GM12872 (cell line): ENCODE results near the gene TMC4.

ENCODE experiments used
- CTCF ChIP-seq: IDR thresholded peaks from 3 replicates; pipeline ENCODE4 v1.5.1; 2011; ENCODE audit warnings: low read depth, mild to moderate bottlenecking, low read length, moderate library complexity; ENCODE audit not compliant: insufficient read depth

TMC4 gene

DNA sequence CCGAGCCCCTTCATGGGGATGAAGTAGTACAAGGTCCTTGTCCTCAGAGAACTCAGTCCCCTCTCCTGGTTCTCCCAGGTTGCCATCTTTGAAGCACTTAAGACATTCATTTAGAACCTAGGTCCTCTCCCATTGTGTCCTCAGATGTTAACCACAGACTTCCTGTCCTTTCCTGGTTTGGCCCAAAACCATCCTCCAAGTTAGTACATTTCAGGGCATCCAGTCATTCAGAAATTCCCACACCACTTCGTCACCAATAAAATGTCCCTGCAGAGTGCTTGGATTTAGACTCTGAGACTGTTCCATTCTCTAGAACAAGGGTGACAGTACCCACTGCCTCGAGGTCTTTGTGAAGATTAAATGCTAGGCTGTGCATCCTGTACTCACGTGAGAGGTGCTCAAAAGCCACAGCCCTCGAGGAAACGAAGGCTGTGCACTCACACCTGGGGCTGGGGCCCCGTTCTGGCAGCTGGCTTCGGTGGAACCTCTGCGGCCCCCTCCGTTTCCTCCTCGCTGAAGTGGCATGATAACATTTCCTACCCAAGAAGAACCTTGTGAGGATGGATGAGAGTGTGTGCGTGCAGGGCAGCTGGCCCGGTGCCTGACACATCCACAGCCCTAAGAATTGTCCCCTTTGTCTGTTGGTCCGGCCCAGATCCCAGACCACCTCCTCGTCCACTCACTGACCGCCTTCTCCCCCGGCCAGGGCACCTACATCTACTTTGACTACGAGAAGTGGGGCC lies 18.2 kb downstream of the TMC4 start:
- no peak for TF ChIP-seq CTCF

DNA sequence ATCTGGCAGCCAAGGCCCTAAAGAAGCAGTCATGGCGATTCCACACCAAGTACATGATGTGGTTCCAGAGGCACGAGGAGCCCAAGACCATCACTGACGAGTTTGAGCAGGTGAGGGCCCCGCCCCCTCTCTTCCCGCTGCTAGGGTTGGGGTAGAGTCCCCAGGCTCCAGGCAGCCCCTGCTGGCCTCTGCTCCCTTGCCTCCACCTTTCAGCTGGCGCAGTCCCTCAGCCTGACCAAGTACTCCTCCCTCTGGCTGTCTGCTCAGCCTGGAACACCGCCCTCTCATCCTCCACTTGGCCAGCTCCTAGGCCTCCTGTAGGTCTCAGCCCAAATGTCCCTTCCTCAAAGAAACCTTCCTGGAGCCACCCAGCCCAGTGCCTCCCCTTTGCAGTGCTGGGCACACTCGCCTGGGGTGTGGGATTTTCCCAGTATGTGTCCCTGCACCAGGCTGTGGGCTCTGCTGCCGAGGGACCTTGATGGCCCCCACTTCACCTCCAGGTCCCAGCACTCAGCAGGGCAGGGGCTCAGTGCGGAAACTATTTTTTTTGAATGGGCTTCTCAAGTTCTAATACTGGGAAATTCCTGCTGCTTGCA lies 19.1 kb downstream of the TMC4 start:
- TF ChIP-seq CTCF: no peak

DNA sequence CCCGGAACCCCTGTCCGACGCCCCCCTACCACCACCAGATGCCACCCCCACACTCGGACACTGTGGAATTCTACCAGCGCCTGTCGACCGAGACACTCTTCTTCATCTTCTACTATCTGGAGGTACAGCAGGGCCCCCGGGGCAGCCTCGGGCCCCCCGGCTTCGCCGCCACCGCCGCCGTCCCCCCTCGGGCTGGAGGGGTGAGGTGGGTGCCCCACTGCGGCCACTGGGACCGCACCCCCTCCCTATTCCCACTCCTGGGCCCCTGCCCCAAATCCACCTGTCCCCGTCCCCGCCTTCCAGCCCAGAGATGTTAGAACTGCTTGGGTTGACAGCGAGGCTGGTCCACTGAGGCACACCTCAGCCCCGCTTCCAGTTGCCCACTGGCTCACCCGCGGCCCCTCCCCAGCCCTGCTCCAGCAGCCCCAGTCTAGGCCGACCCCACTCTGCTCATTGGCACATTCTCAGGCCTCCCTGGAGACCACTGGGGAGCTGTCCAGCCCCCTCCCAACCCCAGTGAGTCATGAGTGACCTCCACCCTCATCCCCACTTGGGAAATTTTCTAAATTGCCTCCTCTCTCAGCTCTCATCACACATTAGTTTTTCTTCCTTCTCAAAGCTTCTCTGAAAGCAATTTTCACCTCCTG lies 20.0 kb downstream of the TMC4 start:
- TF ChIP-seq CTCF: no peak

- TF ChIP-seq CTCF: no peak
These were observed 20.7 kb downstream of the TMC4 start for GRCh38 chr19:54152267-54152666.

GRCh38 chr19:54151362-54152035 lies 21.5 kb downstream of the TMC4 start:
- TF ChIP-seq CTCF: no peak

DNA sequence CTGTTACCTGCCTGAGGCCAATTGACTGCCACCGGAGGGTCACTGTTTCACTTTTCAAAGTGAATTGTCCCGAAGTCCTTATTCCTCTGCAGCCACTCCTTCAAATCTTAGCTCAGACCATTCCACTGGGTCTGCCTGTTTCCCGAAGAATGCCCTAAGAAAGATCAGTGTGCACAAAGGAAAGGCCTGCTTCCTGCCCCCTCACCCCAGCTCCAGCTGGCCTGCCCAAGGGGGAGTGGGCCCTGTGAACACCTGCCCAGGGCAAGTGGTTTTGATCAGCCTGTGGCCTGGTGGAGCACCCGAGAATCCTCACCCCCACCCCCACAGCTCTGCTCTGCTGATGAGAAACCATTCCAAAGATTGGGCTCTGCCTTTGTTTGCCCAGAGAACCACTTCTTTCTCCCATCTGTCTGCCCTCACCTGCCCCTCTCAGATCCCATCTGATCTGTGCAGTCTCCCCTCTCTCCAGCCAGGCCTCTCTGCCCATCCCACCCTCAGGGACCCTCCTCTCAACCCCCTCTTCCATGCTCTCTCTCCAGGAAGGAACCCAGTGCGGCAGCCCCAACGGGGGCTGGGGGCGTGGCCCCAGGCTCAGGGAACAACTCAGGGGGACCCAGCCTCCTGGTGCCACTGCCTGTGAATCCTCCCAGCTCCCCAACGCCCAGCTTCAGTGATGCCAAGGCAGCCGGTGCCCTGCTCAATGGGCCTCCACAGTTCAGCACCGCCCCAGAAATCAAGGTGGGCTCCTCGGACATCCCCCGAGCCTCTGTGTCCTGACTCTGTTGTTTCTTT lies 23.7 kb downstream of the TMC4 start:
- no peak for TF ChIP-seq CTCF
